Eye (tissue), 1 donor: ENCODE measurements around the gene CASP2.

Source experiments
- DNase-seq: peaks from one replicate; pipeline ENCODE4 v3.0.0-alpha.2; 2015

Gene CASP2

GRCh38 chr7:143265017-143265693, 23.0 kb upstream of the CASP2 start:
- no peak for DNase-seq

GRCh38 chr7:143269251-143269650, 18.9 kb upstream of the CASP2 start:
- DNase-seq, result no peak

- no peak for DNase-seq
These were observed 16.9 kb upstream of the CASP2 start for GRCh38 chr7:143271240-143271639.

- DNase-seq, result no peak
These were observed 15.3 kb upstream of the CASP2 start for GRCh38 chr7:143272871-143273270.

- peak; percentile 80 for DNase-seq
These were observed 8.7 kb upstream of the CASP2 start for GRCh38 chr7:143279186-143280098.

GRCh38 chr7:143280160-143280559, 8.0 kb upstream of the CASP2 start:
- no peak for DNase-seq

- DNase-seq, result no peak
These were observed 7.6 kb upstream of the CASP2 start for GRCh38 chr7:143280566-143280965.

- DNase-seq, result no peak
These were observed 6.6 kb upstream of the CASP2 start for GRCh38 chr7:143281529-143281928.

GRCh38 chr7:143282124-143282523, 6.0 kb upstream of the CASP2 start:
- no peak for DNase-seq

GRCh38 chr7:143283381-143283780, 4.8 kb upstream of the CASP2 start:
- DNase-seq, result no peak

- DNase-seq, result peak; percentile 38
These were observed 3.3 kb upstream of the CASP2 start, which contains the start of gene TMEM139 for GRCh38 chr7:143284591-143285469. Gene TMEM139 (plus strand): TSS chr7:143284958. CDS start chr7:143285958, 1,000 bp downstream.

GRCh38 chr7:143285470-143285778, 2.7 kb upstream of the CASP2 start:
- DNase-seq, result no peak

- no peak for DNase-seq
These were observed 2.2 kb upstream of the CASP2 start for GRCh38 chr7:143285806-143286521.

- DNase-seq, result no peak
These were observed 1.6 kb upstream of the CASP2 start for GRCh38 chr7:143286522-143286890.

- no peak for DNase-seq
These were observed 714 bp upstream of the CASP2 start for GRCh38 chr7:143287339-143287934.

- no peak for DNase-seq
These were observed 685 bp downstream of the CASP2 start for GRCh38 chr7:143288836-143289235.

GRCh38 chr7:143289421-143289820, 1.3 kb downstream of the CASP2 start:
- no peak for DNase-seq

GRCh38 chr7:143289888-143290287, 1.7 kb downstream of the CASP2 start:
- DNase-seq, result peak; percentile 7

GRCh38 chr7:143290293-143290692, 2.1 kb downstream of the CASP2 start:
- DNase-seq, result no peak

- DNase-seq, result no peak
These were observed 4.7 kb downstream of the CASP2 start for GRCh38 chr7:143292876-143293275.

GRCh38 chr7:143295870-143296269, 7.7 kb downstream of the CASP2 start:
- no peak for DNase-seq

- no peak for DNase-seq
These were observed 8.5 kb downstream of the CASP2 start for GRCh38 chr7:143296686-143297085.
